SKM-1 treated with dmso at 0.1 percent for 144 hours (cell line): ENCODE measurements around the gene IQCK.

Experiments used
- DNase-seq: peaks from one replicate; lab custom pipeline; 2025; ENCODE audit not compliant: unreplicated experiment; lab: John Stamatoyannopoulos, UW

Gene IQCK

DNA sequence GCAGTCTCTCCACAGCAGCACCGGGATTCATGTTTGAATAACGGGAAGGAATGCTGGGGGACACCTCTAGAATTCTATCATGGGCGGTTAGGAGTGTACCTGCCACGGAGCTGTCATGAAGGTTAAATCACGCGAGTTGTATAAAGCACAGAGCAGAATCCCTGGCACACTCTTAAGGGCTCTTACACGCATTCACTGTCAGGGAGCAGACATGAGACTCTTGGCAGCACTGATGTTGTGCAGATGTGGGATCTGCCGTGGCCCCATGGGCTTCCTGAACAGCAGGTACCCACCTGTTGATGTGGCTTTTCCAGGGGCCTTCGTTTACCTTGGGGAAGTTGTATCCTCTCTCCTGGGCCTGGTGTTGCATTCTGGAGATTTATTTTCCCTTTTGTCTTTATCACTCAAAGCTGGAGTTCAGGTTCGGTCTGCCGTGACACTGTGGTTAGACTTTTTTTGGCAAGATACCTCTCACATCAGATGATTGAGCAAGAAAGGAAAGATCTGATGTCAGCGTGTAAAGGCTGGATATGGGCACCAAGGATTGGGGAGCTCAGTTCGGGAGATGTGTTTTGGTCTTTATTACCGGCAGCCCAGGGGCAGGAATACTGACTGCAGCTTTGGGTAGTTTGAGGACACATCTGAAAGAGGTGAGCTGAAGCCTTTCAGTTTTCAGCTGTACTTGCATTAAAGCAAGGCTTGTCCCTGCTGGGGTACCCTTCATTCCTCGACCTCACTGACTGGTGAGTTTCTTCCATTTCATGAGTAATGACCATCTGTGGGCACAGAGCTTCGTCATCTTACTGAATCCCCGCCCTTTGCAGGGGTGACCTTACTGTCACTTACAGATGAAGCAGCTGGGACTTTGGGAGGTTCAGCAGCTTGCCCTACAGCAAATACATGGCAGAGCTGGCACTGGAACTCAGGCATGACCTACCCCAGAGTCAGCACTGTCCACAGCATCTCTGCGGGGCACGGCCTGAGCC, 19.3 kb upstream of the IQCK start:
- no peak for DNase-seq

GRCh38 chr16:19699472-19699871, 18.6 kb upstream of the IQCK start:
- no peak for DNase-seq

DNA sequence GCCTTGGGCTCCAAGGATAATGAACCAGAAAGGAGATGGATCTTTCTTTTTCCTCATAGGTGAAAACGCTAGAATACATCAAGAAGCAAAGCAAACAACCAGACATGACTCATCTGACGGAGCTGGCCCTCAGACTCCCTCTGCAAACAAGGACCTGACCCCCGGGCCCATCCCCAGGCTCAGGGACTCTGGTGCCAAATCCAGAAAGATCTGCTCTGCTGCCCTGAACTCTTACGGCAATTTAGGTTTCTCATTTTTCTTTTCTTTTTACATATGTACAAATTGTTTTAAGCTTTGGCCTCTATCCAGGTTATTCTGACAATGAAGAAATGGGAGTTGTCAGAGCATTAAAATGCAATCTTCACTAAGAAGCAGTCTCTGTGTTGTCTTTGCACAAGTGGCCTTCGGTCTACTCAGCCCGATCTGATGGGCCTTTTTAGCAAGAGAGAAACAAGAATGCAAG, 17.7 kb upstream of the IQCK start:
- DNase-seq: no peak

DNA sequence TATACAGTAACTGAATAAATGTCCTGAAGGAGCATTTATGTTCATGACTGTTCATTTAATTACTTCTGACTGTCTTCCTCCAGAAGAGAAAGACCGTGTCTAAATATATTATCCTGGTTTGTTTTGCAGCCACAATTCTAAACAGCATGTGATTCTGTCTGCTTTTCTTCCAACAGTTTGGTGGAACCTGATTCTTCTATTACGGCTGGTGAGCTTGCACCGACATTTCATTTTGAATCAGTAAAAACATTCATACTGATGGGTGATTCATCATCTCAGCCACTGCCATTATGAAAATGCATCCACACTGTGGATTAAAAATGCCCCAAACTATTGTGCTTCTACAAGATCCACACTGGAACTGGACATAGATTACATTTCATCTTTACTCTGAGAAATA, 17.0 kb upstream of the IQCK start:
- no peak for DNase-seq

- DNase-seq: no peak
Observed at GRCh38 chr16:19703172-19703889, 14.7 kb upstream of the IQCK start.

DNA sequence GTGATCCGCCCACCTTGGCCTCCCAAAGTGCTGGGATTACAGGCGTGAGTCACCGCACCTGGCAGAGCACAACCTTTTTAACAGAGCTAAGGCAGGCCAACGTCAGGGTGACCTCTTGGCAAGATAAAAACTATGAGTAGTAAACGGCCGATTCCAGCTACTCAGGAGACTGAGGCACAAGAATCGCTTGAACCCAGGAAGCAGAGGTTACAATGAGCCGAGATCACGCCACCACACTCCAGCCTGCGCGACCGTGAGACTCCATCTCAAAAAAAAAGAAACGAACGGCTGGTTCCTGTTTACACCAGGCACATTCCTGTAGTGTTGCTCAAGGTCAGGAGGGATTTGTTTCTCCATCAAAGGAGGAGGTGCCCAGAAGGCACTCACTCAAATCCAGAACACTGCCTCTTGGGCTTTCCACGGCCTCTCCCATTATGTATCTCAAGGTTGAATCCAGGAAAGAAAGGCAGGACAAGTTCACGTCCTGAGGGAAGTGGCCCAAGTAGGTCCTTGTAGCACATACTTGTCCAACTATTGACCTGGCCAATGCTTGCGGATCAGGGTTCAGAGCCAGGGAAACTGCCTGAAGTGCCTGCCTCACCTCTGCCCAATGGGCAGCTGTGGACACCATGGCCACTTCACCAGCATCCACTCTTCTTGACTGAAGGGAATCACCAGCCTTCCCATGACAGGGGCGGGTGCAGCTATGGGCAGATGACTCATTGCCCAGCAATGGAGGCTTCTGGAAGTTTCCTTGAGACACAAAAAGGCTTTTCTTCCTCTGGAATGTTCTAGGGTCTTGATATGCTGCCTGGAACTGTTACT, 13.5 kb upstream of the IQCK start:
- no peak for DNase-seq

GRCh38 chr16:19705146-19705501, 12.9 kb upstream of the IQCK start:
- DNase-seq: no peak

DNA sequence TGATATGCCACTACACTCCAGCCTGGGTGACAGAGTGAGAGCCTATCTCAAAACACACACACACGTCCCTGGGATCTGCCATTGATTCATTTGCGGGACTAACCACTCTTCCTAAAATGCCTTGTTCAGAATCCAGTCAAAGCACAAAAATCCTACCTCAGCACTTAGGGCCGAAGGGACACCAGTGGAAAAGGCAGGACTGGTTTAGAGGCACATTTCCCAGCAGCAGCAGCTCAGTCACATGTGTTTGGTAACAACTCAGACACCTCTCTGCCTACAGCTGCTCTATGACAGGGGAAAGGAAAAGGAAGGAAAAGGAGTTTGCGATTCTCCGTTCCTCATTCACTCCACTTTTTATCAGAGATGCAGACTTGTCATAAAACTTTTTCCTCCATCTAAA, 12.2 kb upstream of the IQCK start:
- DNase-seq: no peak

DNA sequence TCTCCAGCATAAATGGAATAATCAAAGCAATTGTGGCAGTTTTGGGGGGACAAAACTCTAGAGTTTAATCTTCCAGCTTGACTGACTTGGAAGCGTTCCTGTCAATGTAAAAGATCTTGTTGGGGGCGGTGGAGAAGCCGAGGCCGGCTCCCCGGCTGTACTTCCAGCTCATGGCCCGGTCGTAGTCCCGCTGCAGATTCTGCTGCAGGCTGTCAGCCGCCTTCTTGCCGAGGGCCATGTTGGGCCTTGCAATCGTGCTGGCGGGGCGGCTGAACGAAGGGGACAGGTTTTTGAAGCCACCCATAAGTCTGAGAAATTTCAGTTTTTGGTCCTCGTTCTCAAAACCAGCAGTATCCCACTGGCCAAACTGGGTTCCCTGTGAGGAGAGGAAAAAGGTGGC, 11.2 kb upstream of the IQCK start:
- no peak for DNase-seq

DNA sequence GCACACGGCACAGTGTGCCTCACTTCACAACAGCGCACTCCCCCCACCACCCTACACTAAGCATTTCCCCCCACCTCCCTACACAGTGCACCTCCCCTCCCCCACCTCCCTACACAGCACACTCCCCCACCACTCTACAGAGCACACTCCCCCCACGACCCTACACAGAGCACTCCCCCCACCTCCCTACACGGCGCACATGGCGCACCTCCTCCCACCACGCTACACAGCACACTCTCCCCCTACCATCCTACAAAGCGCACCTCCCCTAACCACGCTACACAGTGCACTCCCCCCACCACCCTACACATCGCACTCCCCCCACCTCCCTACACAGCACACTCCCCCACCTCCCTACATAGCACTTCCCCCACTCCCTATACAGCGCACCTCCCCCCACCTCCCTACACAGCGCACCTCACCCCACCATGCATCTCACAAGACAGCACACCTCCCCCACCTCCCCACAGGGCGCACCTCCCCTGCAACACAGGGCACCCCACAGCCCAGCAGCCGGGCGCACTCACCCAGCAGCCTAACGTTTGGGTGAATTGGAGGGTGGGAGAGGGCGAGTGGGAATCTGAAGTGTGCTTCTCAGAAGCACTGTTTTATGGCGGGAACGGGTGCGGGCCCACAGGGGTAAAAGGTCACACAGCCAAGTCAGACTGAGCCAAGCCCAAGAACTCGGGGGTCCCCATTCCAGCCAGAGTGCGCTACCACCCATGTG, 10.3 kb upstream of the IQCK start:
- DNase-seq: no peak

- no peak for DNase-seq
Observed at GRCh38 chr16:19708296-19709205, 9.5 kb upstream of the IQCK start.

- DNase-seq: no peak
Observed at GRCh38 chr16:19709381-19710136, 8.5 kb upstream of the IQCK start.

DNA sequence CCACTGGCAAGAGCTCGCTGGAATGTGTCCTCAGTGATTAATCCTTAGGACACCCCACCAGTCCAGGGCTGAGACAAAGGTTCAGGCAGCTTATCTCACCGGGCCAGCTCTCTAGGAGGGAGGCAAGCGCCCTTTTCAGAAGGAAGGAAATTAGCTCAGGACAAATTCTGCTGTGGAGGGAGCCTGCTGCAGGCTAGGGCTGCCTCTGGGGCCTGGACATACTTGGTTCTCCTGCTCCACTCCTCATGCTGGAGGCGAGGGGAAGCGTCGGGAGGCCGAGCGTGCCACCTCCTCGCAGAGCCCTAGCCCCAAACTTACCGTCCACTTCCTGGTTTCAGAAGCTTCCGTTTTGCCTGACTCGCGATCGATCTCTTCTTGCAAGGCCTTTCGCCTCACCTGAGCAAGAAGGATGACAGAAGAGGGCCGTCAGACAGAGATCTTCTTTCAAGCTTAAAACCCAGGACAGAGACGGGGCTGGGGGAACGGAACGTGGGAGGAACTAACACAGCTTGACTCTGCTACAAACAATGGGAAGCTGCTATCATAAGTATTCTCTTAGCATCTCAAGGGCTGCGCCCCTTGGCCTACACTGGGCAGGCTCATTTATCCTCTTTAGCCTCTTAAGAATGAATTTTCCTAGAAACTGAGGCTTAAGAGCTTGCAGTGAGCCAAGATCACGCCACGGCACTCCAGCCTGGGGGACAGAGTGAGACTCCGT, 7.7 kb upstream of the IQCK start:
- no peak for DNase-seq

DNA sequence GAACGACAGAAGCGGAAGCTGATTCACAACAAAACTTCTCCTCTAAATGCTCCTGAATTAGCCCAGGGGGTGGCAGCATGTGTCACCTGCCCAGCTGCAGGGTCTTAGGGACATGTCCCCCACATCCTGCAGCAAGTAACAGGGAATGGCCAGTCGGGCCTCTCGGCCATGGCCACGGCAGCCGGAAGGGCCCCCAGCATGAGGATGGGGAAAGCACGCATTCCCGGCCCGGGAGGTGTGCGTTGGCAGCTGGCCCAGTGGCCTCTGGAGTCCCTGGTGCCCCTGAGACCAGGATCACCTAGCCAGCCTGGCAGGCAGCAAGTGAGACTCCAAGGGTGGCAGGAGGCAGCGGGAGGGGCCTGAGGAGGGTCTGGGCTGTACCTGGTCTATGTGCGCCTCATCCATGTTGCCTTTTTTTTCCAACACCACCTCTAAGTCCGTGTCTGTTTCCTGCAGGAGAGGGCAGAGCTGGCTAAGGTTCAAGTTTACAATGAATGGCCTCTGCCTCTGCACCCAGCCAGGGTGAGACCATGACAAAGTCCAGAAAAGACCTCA, 7.0 kb upstream of the IQCK start:
- DNase-seq: no peak

DNA sequence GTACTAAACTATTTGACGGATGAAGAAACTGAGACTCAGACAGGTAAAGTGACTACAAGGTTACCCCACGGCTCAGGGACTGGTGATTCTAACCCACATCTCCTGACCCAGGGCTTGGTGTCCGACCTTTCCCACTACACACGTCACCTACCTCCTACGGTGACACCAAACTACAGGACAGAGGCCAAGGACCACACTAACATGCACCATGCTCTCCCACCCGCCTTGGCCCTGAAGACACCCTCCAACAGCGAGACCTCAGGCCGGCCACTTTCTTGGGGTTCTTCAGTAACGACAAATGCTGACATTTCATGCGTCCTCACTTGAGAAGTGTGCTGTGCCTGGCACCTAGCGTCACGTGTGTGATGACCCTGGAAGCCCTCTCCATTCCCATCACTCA, 6.4 kb upstream of the IQCK start:
- no peak for DNase-seq

- no peak for DNase-seq
Observed at GRCh38 chr16:19712418-19713058, 5.5 kb upstream of the IQCK start.

DNA sequence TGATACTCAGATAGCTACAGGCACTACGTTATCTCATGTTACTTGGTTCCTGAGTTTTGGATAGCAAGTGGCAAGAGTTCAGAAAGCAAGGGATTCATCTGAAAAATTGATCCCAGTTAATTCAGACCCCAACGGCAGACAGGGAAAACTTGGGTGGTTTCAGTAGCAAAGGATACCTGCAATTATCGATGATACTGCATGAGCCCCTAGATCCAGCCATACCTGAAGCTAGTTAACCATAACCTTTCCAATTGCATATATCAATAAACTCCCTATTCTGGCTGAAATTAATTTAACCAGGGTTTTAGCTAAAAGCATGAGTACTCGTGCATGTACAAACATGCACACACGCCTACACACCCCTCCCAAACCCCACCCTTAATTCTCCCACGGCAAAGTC, 4.4 kb upstream of the IQCK start:
- no peak for DNase-seq

DNA sequence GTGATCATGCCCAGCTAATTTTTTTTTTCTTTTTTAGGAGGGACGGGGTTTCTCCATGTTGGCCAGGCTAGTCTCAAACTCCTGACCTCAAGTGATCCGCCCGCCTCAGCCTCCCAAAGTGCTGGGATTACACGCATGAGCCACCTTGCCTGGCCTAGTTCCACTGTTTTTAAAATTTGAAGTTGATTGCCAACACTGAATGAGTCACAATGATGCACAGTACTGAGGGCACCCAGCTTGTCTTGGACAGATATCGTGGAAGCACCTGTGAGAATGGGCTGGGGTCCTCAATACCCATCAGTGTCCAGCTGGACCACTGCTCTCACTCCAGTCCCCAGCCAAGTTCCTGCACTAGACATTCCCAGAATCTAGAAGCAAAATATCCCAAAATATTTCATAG, 2.5 kb upstream of the IQCK start:
- DNase-seq: no peak
